DMS79 treated with DMSO at 0.1 percent for 48 hours (cell line): ENCODE measurements around the gene AHRR.
A peak's percentile ranks its signal among the peaks of the same experiment; 100 is the strongest.
"Not testable (repeated sequence)": the region's sequence is repeated elsewhere in the genome, so short reads cannot be mapped to it uniquely, and the experiment has no call there.

Source experiments
- DNase-seq: peaks from one replicate; lab custom pipeline; 2025; lab: John Stamatoyannopoulos, UW

AHRR gene

GRCh38 chr5:378301-378891, 56.9 kb downstream of the AHRR start:
- no peak for DNase-seq

GRCh38 chr5:378976-379742, 57.6 kb downstream of the AHRR start:
- no peak for DNase-seq

- DNase-seq = no peak
These were observed 59.3 kb downstream of the AHRR start for GRCh38 chr5:380701-381309.

GRCh38 chr5:383066-383465, 61.6 kb downstream of the AHRR start:
- DNase-seq = no peak

GRCh38 chr5:383621-384020, 62.1 kb downstream of the AHRR start:
- DNase-seq = no peak

GRCh38 chr5:384576-384975, 63.1 kb downstream of the AHRR start:
- not testable (repeated sequence) for DNase-seq

GRCh38 chr5:385321-385720, 63.8 kb downstream of the AHRR start:
- no peak for DNase-seq

- peak; percentile 22 for DNase-seq
These were observed 65.2 kb downstream of the AHRR start for GRCh38 chr5:386432-387341.

- DNase-seq = no peak
These were observed 66.2 kb downstream of the AHRR start for GRCh38 chr5:387491-388265.

- DNase-seq = no peak
These were observed 67.0 kb downstream of the AHRR start for GRCh38 chr5:388266-389196.

GRCh38 chr5:389197-389821, 67.8 kb downstream of the AHRR start:
- DNase-seq = no peak

GRCh38 chr5:389891-390622, 68.5 kb downstream of the AHRR start:
- no peak for DNase-seq

- DNase-seq = no peak
These were observed 69.3 kb downstream of the AHRR start for GRCh38 chr5:390623-391491.

GRCh38 chr5:392431-392988, 71.0 kb downstream of the AHRR start:
- no peak for DNase-seq

- no peak for DNase-seq
These were observed 72.3 kb downstream of the AHRR start for GRCh38 chr5:393846-394275.

GRCh38 chr5:394671-395155, 73.2 kb downstream of the AHRR start:
- DNase-seq = no peak

GRCh38 chr5:395156-395920, 73.8 kb downstream of the AHRR start:
- DNase-seq = no peak
